Activated CD4-positive, alpha-beta T cell treated with anti-CD3 and anti-CD28 coated beads, Interleukin-2, amount 50 U/mL, for 16 hours (primary cell): ENCODE data around the gene TMSB10.
"Not testable (repeated sequence)": the region's sequence is repeated elsewhere in the genome, so short reads cannot be mapped to it uniquely, and the experiment has no call there.

Experiments
- DNase-seq: peaks from one replicate; pipeline ENCODE4 v3.0.0-alpha.2; 2020

TMSB10 gene

DNA sequence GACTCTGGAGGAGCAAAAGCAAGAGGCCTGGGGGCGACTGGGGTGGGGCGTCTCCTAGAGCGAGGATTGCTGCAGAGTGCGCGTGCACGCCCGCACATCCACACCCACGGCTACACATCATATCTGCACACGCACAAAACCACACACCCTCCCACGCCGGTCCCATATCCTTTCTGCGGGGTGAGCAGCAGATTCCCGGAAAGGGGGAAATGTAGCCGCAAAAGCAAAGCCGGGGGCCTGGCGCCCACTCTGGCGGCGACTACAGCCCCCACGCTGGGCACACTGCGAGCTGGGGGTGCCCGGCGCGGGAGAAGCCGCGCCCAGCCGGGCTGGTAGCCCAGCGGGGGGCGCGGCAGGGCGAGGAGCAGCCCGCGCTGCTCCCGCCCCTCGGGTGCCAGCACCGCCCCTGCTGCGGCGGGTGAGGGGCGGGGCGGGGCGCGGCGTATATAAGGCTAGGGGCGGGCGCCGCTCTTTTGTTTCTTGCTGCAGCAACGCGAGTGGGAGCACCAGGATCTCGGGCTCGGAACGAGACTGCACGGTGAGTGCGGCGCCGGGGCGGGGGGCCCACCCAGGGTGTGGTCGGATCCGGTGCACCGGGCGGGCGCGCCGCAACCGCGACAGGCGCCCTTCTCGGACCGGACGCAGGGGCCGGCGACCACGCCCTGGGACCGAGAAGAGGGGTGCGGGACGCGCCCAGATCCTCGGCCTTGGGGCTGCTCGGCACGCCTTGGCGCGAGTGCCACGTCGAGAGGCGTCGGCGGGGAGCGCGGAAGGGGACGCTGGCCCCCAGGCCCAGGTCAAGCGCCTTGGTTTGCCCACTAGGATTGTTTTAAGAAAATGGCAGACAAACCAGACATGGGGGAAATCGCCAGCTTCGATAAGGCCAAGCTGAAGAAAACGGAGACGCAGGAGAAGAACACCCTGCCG is at the start of gene TMSB10:
TSS of gene TMSB10 (plus strand) at position 476 of the 927 bp plus-strand sequence.
- peak; percentile 92 for DNase-seq

DNA sequence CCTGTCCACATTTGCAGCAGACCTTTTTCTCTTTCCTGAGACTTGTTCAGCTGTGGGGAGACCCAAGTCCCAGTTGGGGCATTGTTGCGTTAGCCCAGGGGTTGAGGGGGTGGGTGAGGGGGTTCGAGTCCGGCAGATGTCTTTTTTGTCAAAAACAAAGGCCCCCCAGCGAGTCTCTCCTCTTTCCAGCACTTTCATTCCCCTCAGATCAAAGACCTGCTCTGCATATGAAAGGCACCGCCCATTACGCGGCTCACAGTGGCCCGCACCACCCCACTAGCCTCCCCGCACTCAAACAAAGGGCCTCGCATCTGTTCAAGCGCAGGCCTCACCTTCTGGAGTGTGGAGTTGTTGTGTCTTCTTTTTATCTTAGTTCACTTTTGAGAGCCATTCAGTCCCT is 49.7 kb upstream of the TMSB10 start:
- no peak for DNase-seq

DNA sequence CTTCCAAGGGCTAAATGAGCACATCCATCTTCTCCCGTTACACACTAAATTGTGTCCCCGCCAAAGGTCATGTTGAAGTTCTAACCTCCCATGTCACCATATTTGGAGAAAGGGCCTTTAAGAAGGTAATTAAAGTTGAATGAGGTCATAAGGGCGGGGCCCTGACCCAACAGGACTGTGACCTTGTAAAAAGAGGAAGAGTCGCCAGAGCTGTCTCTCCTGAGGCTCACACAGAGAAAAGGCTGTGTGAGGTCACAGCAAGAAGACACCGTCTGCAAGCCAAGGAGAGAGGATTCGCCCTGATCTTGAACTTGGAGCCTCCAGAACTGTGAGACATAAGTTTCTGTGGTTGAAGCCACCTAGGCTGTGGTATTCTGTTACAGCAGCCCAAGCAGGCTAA is 48.7 kb upstream of the TMSB10 start:
- peak; percentile 36 for DNase-seq

DNA sequence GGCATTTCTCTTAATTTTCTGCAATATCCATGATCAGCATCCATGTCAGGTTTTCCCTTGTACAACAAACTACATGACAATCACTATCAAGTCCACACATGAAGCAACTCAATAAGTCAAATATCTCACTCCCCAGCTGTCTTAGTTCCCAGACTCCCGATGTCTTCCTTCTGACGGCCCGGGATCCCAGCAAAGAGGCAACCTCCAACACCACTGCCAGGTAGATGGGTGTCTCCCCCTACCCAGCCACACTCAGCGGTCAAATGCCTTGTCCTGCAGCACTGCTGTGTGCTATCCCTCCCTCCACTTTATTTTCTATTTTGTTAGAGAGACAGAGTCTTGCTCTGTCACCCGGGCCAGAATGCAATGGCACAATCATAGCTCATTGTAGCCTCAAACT is 47.9 kb upstream of the TMSB10 start:
- DNase-seq, result no peak

DNA sequence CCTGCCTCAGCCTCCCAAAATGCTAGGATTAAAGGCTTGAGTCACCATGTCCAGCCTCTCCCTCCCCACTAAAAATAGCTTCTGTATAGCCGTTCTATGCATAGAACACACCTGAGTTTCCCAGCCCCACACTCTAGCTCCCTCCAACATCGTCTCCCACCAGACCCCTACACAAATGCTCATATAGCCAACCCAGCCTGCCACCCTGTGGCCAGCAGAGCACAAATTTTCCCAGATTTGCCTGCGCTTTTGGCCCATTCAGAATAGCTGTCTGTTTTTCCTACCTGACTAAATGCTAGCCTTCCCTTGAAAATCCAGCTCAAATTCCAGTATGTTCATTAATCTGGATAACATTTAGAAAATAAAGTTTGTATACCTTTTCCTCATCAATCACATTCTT is 47.3 kb upstream of the TMSB10 start:
- no peak for DNase-seq

DNA sequence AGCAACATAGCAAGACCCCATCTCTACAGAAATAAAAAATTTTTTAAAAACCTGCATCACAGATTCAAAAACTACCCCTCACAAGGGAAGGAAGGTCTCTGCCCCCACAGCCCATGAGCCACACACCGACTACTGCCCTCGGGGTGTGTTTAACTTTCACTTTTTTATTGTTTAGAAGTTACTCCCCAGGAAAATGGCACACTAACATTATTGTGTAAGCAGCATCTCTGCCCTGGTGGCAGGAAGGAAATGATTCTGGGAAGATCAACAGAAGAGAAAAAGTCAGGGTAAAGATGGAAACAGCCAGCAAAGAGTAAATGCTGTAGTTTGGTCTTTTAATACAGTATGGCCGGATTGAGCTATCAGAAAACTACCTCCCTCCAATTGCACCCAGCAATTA is 46.5 kb upstream of the TMSB10 start:
- no peak for DNase-seq

DNA sequence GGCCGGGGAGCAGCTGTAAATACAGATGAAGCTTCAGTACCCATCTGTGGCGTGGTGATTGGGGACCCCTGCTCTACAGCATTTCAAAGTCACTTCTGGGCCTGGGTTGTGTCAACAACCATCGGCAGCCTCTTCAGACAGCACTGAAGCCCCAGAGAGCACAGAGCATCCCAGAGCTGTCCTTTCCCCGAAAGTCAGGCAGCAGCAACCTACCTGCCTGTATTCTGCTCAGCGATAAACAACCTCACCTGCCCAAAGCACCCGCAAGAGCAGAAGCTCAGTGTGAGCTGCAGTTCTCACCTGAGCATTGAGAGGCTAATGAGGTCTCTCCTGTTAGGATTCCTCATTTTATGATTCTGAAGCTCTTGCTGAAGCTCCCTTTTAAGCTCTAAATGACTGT is 43.9 kb upstream of the TMSB10 start:
- DNase-seq, result no peak

DNA sequence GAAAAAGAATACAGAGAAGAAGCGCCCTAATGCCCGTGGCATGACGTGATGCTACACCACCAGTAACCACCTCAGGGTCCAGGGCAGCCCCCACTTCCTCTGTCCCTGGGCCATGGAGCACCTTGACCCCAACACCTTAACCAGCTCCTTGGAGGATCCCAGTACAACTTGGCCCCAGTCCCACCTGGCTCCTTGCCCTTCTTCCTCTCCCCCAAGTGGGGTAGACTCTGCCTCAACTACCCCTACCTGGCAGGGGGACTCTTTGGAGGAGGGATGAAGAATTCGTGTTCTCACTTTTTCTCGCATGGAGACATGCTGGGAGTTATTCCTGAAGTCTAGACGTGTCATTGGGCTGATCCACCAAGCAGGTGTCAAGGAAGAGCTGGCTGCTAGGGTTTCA is 43.5 kb upstream of the TMSB10 start:
- DNase-seq, result no peak

DNA sequence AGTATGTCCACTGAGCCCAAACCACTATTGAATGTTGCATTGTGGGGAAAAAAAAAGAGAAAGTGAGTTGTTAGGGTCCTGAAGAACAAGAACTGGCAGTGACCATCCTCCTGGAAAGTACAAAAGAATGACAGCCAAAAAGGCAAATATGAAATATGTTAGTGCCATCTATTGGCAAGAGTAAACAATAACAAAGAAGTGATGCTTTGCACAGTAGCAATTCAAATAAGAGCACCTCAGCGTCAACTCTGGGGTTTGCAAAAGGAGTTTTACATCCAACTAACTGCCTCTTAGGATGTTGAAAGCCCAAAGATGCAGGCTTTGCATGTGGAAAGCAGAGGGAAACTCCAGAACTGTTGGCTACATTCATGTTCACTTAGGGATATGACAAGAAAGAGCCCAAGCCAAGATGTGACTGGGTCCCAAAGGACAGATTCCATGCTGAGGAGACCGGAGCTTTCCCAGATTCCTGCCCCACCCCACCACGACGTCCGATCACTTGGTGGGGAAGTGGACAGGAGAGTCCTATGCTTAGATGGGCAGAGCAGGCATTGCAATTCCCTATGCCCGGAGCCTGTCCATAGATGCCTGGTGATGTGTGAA is 40.2 kb upstream of the TMSB10 start:
- peak; percentile 51 for DNase-seq

DNA sequence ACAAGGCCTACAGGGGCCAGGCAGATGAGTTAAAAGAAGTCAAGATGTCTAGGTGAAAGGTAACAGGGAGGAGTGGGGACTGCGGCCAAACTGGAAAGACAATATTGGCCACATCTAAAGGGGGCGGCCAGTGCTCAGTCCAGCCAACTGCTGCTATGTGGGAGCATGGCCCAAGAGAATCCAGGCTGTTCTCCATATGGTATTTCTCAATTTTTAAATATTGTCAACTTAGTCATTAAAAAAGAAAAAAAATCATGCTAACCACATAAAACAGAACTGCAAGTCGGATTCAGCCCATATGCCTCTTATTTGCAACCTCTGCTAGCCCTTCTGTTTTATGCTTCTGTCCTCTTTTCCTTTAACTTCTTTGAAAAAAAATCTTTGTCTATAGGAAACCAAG is 39.3 kb upstream of the TMSB10 start:
- DNase-seq, result no peak

DNA sequence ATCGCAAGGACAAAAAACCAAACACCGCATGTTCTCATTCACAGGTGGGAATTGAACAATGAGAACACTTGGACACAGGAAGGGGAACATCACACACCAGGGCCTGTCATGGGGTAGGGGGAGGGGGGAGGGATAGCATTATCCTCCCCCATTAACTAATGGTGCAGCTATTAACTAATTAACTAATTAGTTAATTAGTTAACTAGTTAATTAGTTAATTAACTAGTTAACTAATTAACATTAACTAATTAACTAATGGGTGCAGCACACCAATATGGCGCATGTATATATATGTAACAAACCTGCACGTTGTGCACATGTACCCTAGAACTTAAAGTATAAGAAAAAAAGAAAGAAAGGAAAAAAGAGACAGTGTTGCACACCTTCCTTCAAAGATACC is 37.1 kb upstream of the TMSB10 start:
- DNase-seq, result not testable (repeated sequence)

DNA sequence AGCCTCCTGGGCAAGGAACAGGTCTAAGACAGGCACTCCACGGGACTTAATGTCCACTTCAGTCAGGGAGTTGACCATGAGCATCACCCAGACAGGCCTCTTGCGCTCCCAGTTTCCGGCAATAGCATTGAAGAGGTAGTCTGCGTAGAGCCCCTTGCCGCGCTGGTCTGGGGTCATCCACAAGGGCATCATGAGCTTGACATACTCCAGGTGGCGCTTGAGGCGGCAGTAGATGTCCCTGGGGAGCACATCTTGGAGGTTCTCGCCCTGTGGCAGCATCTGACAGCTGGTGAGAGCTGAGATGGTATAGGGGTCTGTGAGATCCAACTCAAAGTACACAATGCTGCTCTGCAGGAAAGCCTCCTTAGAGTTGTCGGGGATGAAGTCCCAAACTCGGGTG is 35.1 kb upstream of the TMSB10 start:
- DNase-seq, result no peak

DNA sequence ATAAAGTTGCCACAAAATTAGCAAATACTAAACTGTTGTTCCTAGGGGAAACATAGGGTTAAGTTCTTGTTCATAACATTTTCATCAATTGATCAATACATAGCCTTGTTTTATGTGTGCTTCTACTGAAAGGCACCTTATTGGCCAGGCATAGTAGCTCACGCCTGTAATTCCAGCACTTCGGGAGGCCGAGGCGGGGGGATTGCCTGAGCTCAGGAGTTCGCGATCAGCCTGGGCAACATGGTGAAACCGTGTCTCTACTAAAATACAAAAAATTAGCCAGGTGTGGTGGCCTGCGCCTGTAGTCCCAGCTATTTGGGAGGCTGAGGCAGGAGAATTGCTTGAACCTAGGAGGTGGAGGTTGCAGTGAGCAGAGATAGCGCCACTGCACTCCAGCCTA is 32.8 kb upstream of the TMSB10 start:
- DNase-seq, result not testable (repeated sequence)

DNA sequence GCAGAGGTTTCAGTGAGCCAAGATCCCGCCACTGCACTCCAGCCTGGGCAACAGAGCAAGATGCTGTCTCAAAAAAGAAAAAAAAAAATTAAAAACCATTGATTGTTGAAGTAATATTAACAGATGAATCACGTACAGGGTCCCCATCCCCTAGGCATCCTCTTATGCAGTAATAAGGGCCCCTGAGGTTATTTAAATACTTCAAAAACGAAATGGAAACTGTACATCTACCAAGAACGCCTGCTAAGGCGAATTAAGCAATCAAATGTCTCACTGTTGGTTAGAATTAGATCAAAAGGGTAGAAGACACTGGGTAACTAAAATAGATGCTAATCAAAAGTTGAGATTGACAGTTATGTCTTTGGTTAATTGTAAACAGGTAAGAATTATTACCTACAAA is 32.1 kb upstream of the TMSB10 start:
- no peak for DNase-seq

DNA sequence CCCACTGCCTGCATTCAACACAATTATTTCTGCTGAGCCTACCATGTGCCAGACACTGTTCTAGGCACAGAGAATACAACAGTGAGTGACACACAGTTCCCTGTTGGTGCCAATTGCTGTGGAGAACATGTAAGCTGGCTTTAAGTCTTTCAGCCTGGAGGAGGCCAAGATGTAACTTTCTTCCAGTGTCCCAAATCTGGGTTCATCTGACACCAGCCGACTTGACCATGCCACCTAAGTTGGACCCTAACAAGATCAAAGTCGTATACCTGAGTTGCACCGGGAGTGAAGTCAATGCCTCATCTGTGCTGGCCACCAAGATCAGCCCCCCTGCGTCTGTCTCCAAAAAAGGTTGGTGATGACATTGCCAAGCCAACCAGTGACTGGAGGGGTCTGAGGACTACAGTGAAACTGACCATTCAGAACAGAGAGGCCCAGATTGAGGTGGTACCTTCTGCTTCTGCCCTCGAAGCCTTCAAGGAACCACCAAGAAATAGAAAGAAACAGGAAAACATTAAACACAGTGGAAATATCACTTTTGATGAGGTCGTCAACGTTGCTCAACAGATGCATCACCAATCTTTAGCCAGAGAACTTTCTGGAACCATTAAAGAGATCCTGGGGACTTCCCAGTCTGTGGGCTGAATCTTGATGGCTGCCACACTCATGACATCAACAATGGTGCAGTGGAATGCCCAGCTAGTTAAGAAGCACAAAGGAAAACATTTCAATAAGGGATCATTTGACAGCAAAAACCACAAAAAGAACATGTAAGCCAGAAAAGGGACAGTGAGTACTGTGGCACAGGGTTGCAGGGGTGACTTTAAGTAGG is 30.9 kb upstream of the TMSB10 start:
- no peak for DNase-seq

DNA sequence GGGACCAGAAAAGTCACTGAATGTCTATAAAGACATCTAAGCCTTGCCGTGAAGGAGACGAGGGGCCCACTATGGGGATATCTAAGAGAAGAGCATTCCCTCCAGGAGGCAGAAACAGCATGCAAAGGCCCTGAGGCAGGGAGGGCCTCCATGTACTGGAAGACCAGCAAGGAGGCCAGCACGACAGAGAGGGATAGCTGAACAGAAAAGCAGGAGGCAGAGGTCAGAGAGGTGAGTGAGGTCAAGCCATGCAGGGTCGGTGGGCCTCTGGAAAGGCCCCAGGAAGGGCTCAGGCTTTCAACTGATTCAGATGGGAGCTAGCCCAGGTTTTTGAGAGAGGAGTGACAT is 30.3 kb upstream of the TMSB10 start:
- DNase-seq, result no peak

DNA sequence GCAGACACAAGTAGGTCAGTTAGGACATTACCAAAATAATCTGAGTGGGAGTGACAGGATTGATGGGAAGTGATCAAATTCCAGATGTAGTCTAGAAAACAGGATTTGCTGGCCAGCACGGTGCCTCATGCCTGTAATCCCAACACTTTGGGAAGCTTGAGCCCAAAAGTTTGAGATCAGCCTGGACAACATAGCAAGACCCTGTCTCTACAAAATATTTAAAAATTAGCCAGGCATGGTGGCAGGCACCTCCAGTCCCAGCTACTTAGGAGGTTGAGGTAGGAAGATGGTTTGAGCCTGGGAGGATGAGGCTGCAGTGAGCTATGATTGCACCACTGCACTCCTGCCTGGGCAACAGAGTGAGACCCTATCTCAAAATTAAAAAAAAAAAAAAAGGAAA is 29.8 kb upstream of the TMSB10 start:
- DNase-seq, result not testable (repeated sequence)

DNA sequence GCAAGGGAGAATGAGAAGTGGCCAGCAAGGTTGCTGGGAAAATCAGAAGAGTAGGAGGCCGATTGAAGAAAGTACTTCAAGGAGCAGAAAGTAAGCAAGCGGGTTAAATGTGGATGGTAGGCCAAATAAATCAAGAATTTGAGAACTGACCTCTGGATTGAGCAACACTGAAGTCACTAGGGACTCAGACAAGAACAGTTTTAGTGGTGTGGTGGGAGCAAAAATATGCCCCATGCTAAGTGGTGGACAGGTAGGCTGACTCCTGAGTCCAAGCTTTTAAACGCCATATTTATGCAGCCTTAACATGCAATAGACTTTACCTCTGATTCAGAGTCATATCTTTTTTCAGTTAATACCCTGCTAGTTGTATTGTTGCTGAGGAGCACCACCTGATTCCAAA is 29.1 kb upstream of the TMSB10 start:
- DNase-seq, result no peak

DNA sequence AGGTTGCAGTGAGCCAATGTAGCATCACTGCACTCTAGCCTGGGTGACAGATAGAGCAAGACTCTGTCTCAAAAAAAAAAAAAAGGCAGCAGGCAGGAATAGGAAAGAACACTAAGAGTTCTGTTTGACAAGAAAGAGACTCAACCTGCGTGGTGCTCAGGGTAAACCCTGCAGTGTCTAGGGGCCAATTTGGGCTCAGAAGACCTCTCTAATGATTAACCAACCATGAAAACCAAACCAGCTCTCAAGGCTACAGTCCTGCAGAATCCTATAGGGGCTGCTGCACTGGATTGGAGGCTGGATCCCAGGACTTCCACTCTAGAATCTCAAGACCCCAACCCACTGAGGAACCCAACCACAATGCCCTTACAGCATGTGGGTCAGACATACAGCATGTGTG is 27.0 kb upstream of the TMSB10 start:
- DNase-seq, result no peak

DNA sequence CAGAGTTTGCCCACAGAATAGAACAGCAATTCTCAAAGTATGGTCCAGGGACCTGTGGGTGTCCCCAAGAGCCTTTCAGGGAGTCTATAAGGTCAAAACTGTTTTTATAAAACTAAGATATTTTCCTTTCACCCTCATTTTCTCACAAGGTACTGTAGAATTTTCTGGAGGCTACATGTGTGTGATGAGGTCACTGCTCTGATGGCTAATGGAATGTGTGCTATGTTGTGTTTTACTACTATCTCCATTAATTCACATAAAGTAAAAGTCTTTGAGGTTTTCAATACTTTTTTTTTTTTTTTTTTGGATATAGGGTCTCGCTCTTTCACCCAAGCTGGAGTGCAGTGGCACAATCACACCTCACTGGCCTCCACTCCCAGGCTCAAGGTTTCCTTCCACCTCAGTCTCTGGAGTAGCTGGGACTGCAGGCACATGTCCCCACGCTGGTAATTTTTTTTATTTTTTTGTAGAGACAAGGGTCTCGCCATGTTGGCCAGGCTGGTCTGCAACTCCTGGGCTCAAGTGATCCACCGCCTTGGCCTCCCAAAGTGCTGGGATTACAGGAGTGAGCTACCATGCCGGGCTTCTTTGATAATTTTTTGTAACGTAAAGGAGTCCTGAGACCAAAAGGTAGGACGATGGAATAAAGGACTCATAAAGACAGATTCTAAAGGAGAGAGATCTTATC is 26.4 kb upstream of the TMSB10 start:
- DNase-seq, result no peak

DNA sequence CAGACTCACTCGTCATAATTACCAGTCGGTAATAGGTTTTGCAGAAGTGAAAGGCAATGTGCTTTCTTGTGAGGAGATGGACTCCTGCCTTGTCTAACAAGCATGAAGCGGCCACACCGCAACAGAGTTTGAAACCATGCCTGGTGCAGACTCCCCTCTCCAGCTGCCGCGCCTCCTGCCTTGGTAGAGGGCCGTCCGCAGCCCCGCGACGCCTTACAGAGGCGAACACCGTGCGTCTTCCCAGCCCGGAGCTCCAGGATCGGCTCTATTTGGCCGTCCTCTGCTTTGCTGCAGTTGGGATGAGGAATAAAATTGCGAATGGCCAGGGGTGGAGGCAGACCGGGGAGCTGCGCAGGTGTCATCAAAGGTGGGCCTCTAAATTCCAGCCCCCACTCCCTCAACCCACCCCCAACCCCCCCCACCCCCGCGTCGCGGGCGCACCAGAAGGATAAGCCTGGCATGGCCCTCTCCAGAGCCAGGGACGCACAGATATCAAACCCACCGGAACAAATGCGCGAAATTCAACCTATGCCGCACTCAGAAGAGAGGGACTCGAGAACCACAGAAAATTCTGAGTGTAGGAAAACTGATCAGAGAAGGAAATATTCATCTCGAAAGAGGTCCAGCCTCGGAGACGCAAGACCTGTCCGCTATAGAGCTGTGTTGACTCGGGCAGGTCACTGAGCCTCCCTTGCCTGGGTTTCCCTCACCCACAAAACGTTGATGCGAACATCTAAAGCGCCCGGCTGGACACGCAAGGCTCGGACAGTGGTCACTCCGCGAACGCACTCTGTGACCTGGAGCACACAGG is 25.7 kb upstream of the TMSB10 start:
- no peak for DNase-seq

DNA sequence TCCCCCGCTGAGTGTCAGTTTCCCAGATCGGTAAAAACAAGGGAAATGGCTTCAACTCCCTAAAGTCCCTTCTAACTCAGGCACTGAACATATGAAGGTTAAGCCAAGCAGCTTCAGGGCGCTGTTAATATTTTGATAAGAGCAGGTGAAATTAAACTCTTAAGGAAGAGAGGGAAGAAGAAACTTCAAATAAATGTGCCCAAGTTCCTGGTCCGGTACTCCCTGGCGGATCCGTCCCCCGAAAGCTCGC is 25.1 kb upstream of the TMSB10 start:
- DNase-seq, result no peak
